Bone marrow (tissue), 2 donors: ENCODE results near the gene SNRPA.
"Not testable (repeated sequence)": the region's sequence is repeated elsewhere in the genome, so short reads cannot be mapped to it uniquely, and the experiment has no call there.

Experiments used
- DNase-seq, 2 donors: peaks; one replicate each; lab custom pipeline; 2025; lab: John Stamatoyannopoulos, UW

SNRPA gene

GRCh38 chr19:40745402-40745780 lies 5.6 kb upstream of the SNRPA start:
- no peak for DNase-seq

GRCh38 chr19:40747536-40747935 lies 3.5 kb upstream of the SNRPA start:
- no peak for DNase-seq

- peak; percentile 97 to 99 for DNase-seq
Observed at GRCh38 chr19:40750058-40750873, 737 bp upstream of the SNRPA start, which contains the start of gene ACTMAP. Gene ACTMAP, minus strand, starts transcription at chr19:40750477. Its CDS starts 674 bp downstream, at chr19:40749803.

- no peak for DNase-seq
Observed at GRCh38 chr19:40752257-40752781, 1.3 kb downstream of the SNRPA start.

- DNase-seq = no peak
Observed at GRCh38 chr19:40754611-40755247, 3.7 kb downstream of the SNRPA start.

GRCh38 chr19:40755248-40755624 lies 4.2 kb downstream of the SNRPA start:
- no peak for DNase-seq

- DNase-seq = no peak
Observed at GRCh38 chr19:40755791-40756190, 4.8 kb downstream of the SNRPA start.

GRCh38 chr19:40756502-40757110 lies 5.6 kb downstream of the SNRPA start:
- no peak for DNase-seq

GRCh38 chr19:40758491-40758890 lies 7.5 kb downstream of the SNRPA start:
- no peak for DNase-seq

- no peak for DNase-seq
Observed at GRCh38 chr19:40759352-40759751, 8.3 kb downstream of the SNRPA start.

GRCh38 chr19:40762754-40763470 lies 11.9 kb downstream of the SNRPA start:
- no peak for DNase-seq

GRCh38 chr19:40763526-40763925 lies 12.5 kb downstream of the SNRPA start:
- no peak for DNase-seq

GRCh38 chr19:40763963-40764362 lies 13.0 kb downstream of the SNRPA start:
- DNase-seq = no peak

GRCh38 chr19:40766385-40766784 lies 15.4 kb downstream of the SNRPA start:
- not testable (repeated sequence) for DNase-seq

- no peak for DNase-seq
Observed at GRCh38 chr19:40768869-40769268, 17.9 kb downstream of the SNRPA start.

- not testable (repeated sequence) for DNase-seq
Observed at GRCh38 chr19:40771101-40771862, 20.3 kb downstream of the SNRPA start.

- no peak for DNase-seq
Observed at GRCh38 chr19:40774916-40775631, 24.1 kb downstream of the SNRPA start, which contains the start of gene MIA. Gene MIA, plus strand, starts transcription at chr19:40775521. Its CDS starts 22 bp downstream, at chr19:40775543.

- DNase-seq = no peak
Observed at GRCh38 chr19:40775632-40776022, 24.6 kb downstream of the SNRPA start.

- no peak for DNase-seq
Observed at GRCh38 chr19:40776364-40776763, 25.4 kb downstream of the SNRPA start.

GRCh38 chr19:40776932-40777644 lies 26.1 kb downstream of the SNRPA start:
- DNase-seq = peak; percentile 87 to 97
